Astrocyte (in vitro differentiated cells and primary cell): Measurements from ENCODE around the gene EMX1. TPM values are rescaled to one million over a fixed set of nuclear protein-coding genes. Genes with fewer than 3 reads are reported as not detected.
"Not testable (repeated sequence)": the region's sequence is repeated elsewhere in the genome, so short reads cannot be mapped to it uniquely, and the experiment has no call there.

Experiments used
- DNase-seq: peaks from one replicate; pipeline ENCODE4 v3.0.0-alpha.2; 2010; ENCODE audit warnings: low read depth
- FAIRE-seq: peaks from 2 replicates; lab custom pipeline; 2011; peaks lifted over from hg19 to GRCh38; lab: Jason Lieb, UNC
- H2AFZ ChIP-seq: 2 replicates; pipeline ENCODE4 v1.6.0; 2012; ENCODE audit warnings: low read depth, low read length, inconsistent platforms
- H3K27ac ChIP-seq: 2 replicates; pipeline ENCODE4 v1.5.1; 2011; ENCODE audit warnings: low read depth, low read length, inconsistent platforms
- H3K27me3 ChIP-seq: 2 replicates; pipeline ENCODE4 v1.6.0; 2011; ENCODE audit warnings: low read length, inconsistent platforms; ENCODE audit not compliant: insufficient read depth
- H3K36me3 ChIP-seq: 2 replicates; pipeline ENCODE4 v1.5.1; 2011; ENCODE audit warnings: low read length, inconsistent platforms; ENCODE audit not compliant: insufficient read depth
- H3K4me1 ChIP-seq: 2 replicates; pipeline ENCODE4 v1.5.1; 2011; ENCODE audit warnings: low read length, inconsistent platforms; ENCODE audit not compliant: insufficient read depth
- H3K4me2 ChIP-seq: 2 replicates; pipeline ENCODE4 v1.6.0; 2012; ENCODE audit warnings: low read length, inconsistent platforms
- H3K4me3 ChIP-seq: 2 replicates; pipeline ENCODE4 v1.5.1; 2011; ENCODE audit warnings: low read depth, mild to moderate bottlenecking, low read length, inconsistent platforms; ENCODE audit not compliant: insufficient read depth
- H3K79me2 ChIP-seq: 2 replicates; pipeline ENCODE4 v1.6.0; 2012; ENCODE audit warnings: mild to moderate bottlenecking, low read length, inconsistent platforms; ENCODE audit not compliant: insufficient read depth
- H3K9ac ChIP-seq: 2 replicates; pipeline ENCODE4 v1.6.0; 2012; ENCODE audit warnings: mild to moderate bottlenecking, low read length, inconsistent platforms
- H3K9me3 ChIP-seq: 2 replicates; pipeline ENCODE4 v1.5.1; 2012; ENCODE audit warnings: low read depth, mild to moderate bottlenecking, low read length, inconsistent platforms; ENCODE audit not compliant: insufficient read depth
- H4K20me1 ChIP-seq: 2 replicates; pipeline ENCODE4 v1.6.0; 2012; ENCODE audit warnings: low read length, inconsistent platforms; ENCODE audit not compliant: insufficient read depth
- H3K27ac Mint-ChIP-seq: one replicate; pipeline ENCODE4 v1.8.0; 2021; ENCODE audit warnings: mild to moderate bottlenecking, mixed read lengths; ENCODE audit not compliant: unreplicated experiment
- H3K27me3 Mint-ChIP-seq: one replicate; pipeline ENCODE4 v1.8.0; 2021; ENCODE audit warnings: low read depth, mixed read lengths; ENCODE audit not compliant: unreplicated experiment
- H3K36me3 Mint-ChIP-seq: one replicate; pipeline ENCODE4 v1.8.0; 2021; ENCODE audit warnings: low read depth, mixed read lengths; ENCODE audit not compliant: unreplicated experiment
- H3K4me1 Mint-ChIP-seq: one replicate; pipeline ENCODE4 v1.8.0; 2021; ENCODE audit warnings: low read depth, mixed read lengths; ENCODE audit not compliant: unreplicated experiment
- H3K4me3 Mint-ChIP-seq: one replicate; pipeline ENCODE4 v1.8.0; 2021; ENCODE audit warnings: mild to moderate bottlenecking, moderate library complexity, mixed read lengths; ENCODE audit not compliant: unreplicated experiment
- H3K9me3 Mint-ChIP-seq: one replicate; pipeline ENCODE4 v1.8.0; 2021; ENCODE audit warnings: mild to moderate bottlenecking, mixed read lengths; ENCODE audit not compliant: unreplicated experiment
- CTCF ChIP-seq: IDR thresholded peaks from 2 replicates; pipeline ENCODE4 v1.5.1; 2011; ENCODE audit warnings: low read depth, mild to moderate bottlenecking, inconsistent platforms, low read length, moderate library complexity; ENCODE audit not compliant: insufficient read depth
- EZH2 ChIP-seq: IDR thresholded peaks from 2 replicates; pipeline ENCODE4 v1.6.1; 2012; ENCODE audit warnings: mild to moderate bottlenecking, low read length, inconsistent platforms; ENCODE audit not compliant: insufficient read depth
- total RNA-seq: library from RNA; stranded (reverse); gene quantifications from 2 replicates; pipeline ENCODE4 v1.2.1, GENCODE V29; 2021

The EMX1 gene
- total RNA-seq, 1 donor from 2014 or later: 0.48 TPM

GRCh38 chr2:72900191-72900825 is 17.0 kb upstream of the EMX1 start:
- no peak overlapping the region for H3K4me3 ChIP-seq
- no peaks in the 10 kb centered on the region for H3K36me3 ChIP-seq
- H3K36me3 Mint-ChIP-seq: no peaks in the 10 kb centered on the region
- no peak overlapping the region for H2AFZ ChIP-seq
- no peak for FAIRE-seq
- H3K27me3 ChIP-seq: peaks cover 56% of the 10 kb centered on the region
- H3K4me1 ChIP-seq: peaks cover 7% of the 10 kb centered on the region
- H3K9me3 ChIP-seq: no peaks in the 10 kb centered on the region
- no peak overlapping the region for H3K4me2 ChIP-seq
- H3K9ac ChIP-seq: no peak overlapping the region
- H3K4me3 Mint-ChIP-seq: no peak overlapping the region
- no peak for DNase-seq
- TF ChIP-seq CTCF: no peak
- no peak for TF ChIP-seq EZH2
- no peak overlapping the region for H3K27ac Mint-ChIP-seq
- H3K4me1 Mint-ChIP-seq: peaks cover 10% of the 10 kb centered on the region
- no peaks in the 10 kb centered on the region for H3K79me2 ChIP-seq
- H3K9me3 Mint-ChIP-seq: no peaks in the 10 kb centered on the region
- H3K27ac ChIP-seq: no peak overlapping the region
- peaks cover 62% of the 10 kb centered on the region for H3K27me3 Mint-ChIP-seq
- no peaks in the 10 kb centered on the region for H4K20me1 ChIP-seq

GRCh38 chr2:72901426-72901825 is 15.9 kb upstream of the EMX1 start:
- Histone ChIP-seq H4K20me1 (no peaks in the 10 kb centered on the region), H3K4me2 (no peak overlapping the region), H3K9ac (no peak overlapping the region), H2AFZ (no peak overlapping the region), H3K27me3 (peaks cover 60% of the 10 kb centered on the region), H3K27ac (no peak overlapping the region), H3K4me3 (no peak overlapping the region), H3K9me3 (no peaks in the 10 kb centered on the region), H3K4me1 (peaks cover 2% of the 10 kb centered on the region), H3K79me2 (no peaks in the 10 kb centered on the region), H3K36me3 (no peaks in the 10 kb centered on the region)
- H3K27ac Mint-ChIP-seq: no peak overlapping the region
- TF ChIP-seq EZH2 (no peak), CTCF (no peak)
- no peaks in the 10 kb centered on the region for H3K9me3 Mint-ChIP-seq
- DNase-seq (no peak), FAIRE-seq (no peak)
- peaks cover 5% of the 10 kb centered on the region for H3K4me1 Mint-ChIP-seq
- H3K4me3 Mint-ChIP-seq: no peak overlapping the region
- peaks cover 60% of the 10 kb centered on the region for H3K27me3 Mint-ChIP-seq
- no peaks in the 10 kb centered on the region for H3K36me3 Mint-ChIP-seq

- H3K27ac Mint-ChIP-seq, H3K79me2 ChIP-seq, H3K9me3 Mint-ChIP-seq, H4K20me1 ChIP-seq, H3K4me3 ChIP-seq, H2AFZ ChIP-seq, H3K9me3 ChIP-seq, H3K4me2 ChIP-seq, FAIRE-seq, H3K36me3 Mint-ChIP-seq, H3K27ac ChIP-seq, H3K36me3 ChIP-seq, H3K9ac ChIP-seq, DNase-seq, H3K4me3 Mint-ChIP-seq, H3K4me1 Mint-ChIP-seq, H3K4me1 ChIP-seq: not testable (repeated sequence)
- H3K27me3 Mint-ChIP-seq: peaks cover 67% of the 10 kb centered on the region
- peaks cover 74% of the 10 kb centered on the region for H3K27me3 ChIP-seq
Observed at GRCh38 chr2:72907369-72907768, 9.9 kb upstream of the EMX1 start.
